ENCODE data around the gene PUSL1.

Gene PUSL1

GRCh38 chr1:1330366-1331067, 22.1 kb downstream of the PUSL1 start:
- Histone ChIP-seq H3K4me1 (ENCODE audit: control insufficient read depth, insufficient read depth, low read length) (no peaks in the 10 kb centered on the region), H3K9ac (ENCODE audit: low read depth, low read length) (no peak overlapping the region), H3K9me3 (ENCODE audit: control insufficient read depth, insufficient read depth, low read length) (no peaks in the 10 kb centered on the region), H3K27ac (ENCODE audit: low read depth, low read length) (no peak overlapping the region), H3K36me3 (ENCODE audit: control insufficient read depth, insufficient read depth, low read length) (peaks cover 7% of the 10 kb centered on the region; the same call in 1 of the 2 replicates), H3K27me3 (ENCODE audit: control insufficient read depth, insufficient read depth, low read length) (no peaks in the 10 kb centered on the region), H3K4me3 (ENCODE audit: low read depth, low read length) (no peak overlapping the region)

- no peak within 1 kb of the TSS for H3K27ac ChIP-seq (ENCODE audit: low read depth, low read length)
- peaks cover 7% of the 10 kb centered on the region; the same call in 1 of the 2 replicates for H3K36me3 ChIP-seq (ENCODE audit: control insufficient read depth, insufficient read depth, low read length)
- no peaks in the 10 kb centered on the region for H3K9me3 ChIP-seq (ENCODE audit: control insufficient read depth, insufficient read depth, low read length)
- H3K9ac ChIP-seq (ENCODE audit: low read depth, low read length), result no peak within 1 kb of the TSS
- no peaks in the 10 kb centered on the region for H3K4me1 ChIP-seq (ENCODE audit: control insufficient read depth, insufficient read depth, low read length)
- no peak within 1 kb of the TSS for H3K4me3 ChIP-seq (ENCODE audit: low read depth, low read length)
- H3K27me3 ChIP-seq (ENCODE audit: control insufficient read depth, insufficient read depth, low read length), result no peaks in the 10 kb centered on the region
These were observed 22.9 kb downstream of the PUSL1 start, which contains the start of gene TAS1R3 for GRCh38 chr1:1331068-1331965. TAS1R3 (plus strand) TSS chr1:1331280; CDS start chr1:1331346, 66 bp downstream.

DNA sequence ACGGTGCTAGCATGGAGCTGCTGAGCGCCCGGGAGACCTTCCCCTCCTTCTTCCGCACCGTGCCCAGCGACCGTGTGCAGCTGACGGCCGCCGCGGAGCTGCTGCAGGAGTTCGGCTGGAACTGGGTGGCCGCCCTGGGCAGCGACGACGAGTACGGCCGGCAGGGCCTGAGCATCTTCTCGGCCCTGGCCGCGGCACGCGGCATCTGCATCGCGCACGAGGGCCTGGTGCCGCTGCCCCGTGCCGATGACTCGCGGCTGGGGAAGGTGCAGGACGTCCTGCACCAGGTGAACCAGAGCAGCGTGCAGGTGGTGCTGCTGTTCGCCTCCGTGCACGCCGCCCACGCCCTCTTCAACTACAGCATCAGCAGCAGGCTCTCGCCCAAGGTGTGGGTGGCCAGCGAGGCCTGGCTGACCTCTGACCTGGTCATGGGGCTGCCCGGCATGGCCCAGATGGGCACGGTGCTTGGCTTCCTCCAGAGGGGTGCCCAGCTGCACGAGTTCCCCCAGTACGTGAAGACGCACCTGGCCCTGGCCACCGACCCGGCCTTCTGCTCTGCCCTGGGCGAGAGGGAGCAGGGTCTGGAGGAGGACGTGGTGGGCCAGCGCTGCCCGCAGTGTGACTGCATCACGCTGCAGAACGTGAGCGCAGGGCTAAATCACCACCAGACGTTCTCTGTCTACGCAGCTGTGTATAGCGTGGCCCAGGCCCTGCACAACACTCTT, 23.8 kb downstream of the PUSL1 start:
- Histone ChIP-seq H3K9ac (ENCODE audit: low read depth, low read length) (no peak overlapping the region), H3K9me3 (ENCODE audit: control insufficient read depth, insufficient read depth, low read length) (no peaks in the 10 kb centered on the region), H3K4me1 (ENCODE audit: control insufficient read depth, insufficient read depth, low read length) (no peaks in the 10 kb centered on the region), H3K27me3 (ENCODE audit: control insufficient read depth, insufficient read depth, low read length) (no peaks in the 10 kb centered on the region), H3K4me3 (ENCODE audit: low read depth, low read length) (no peak overlapping the region), H3K27ac (ENCODE audit: low read depth, low read length) (no peak overlapping the region), H3K36me3 (ENCODE audit: control insufficient read depth, insufficient read depth, low read length) (peaks cover 3% of the 10 kb centered on the region; the same call in 1 of the 2 replicates)

- Histone ChIP-seq H3K36me3 (ENCODE audit: control insufficient read depth, insufficient read depth, low read length) (peaks cover 3% of the 10 kb centered on the region), H3K27ac (ENCODE audit: low read depth, low read length) (no peak overlapping the region), H3K4me3 (ENCODE audit: low read depth, low read length) (no peak overlapping the region), H3K9me3 (ENCODE audit: control insufficient read depth, insufficient read depth, low read length) (no peaks in the 10 kb centered on the region), H3K4me1 (ENCODE audit: control insufficient read depth, insufficient read depth, low read length) (no peaks in the 10 kb centered on the region), H3K9ac (ENCODE audit: low read depth, low read length) (no peak overlapping the region), H3K27me3 (ENCODE audit: control insufficient read depth, insufficient read depth, low read length) (no peaks in the 10 kb centered on the region)
These were observed 24.5 kb downstream of the PUSL1 start for GRCh38 chr1:1332774-1333480.

DNA sequence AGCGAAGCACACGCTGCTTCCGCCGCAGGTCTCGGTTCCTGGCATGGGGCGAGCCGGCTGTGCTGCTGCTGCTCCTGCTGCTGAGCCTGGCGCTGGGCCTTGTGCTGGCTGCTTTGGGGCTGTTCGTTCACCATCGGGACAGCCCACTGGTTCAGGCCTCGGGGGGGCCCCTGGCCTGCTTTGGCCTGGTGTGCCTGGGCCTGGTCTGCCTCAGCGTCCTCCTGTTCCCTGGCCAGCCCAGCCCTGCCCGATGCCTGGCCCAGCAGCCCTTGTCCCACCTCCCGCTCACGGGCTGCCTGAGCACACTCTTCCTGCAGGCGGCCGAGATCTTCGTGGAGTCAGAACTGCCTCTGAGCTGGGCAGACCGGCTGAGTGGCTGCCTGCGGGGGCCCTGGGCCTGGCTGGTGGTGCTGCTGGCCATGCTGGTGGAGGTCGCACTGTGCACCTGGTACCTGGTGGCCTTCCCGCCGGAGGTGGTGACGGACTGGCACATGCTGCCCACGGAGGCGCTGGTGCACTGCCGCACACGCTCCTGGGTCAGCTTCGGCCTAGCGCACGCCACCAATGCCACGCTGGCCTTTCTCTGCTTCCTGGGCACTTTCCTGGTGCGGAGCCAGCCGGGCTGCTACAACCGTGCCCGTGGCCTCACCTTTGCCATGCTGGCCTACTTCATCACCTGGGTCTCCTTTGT, 25.3 kb downstream of the PUSL1 start:
- peaks cover 8% of the 10 kb centered on the region for H3K36me3 ChIP-seq (ENCODE audit: control insufficient read depth, insufficient read depth, low read length)
- no peak overlapping the region for H3K27ac ChIP-seq (ENCODE audit: low read depth, low read length)
- no peaks in the 10 kb centered on the region for H3K27me3 ChIP-seq (ENCODE audit: control insufficient read depth, insufficient read depth, low read length)
- no peaks in the 10 kb centered on the region for H3K4me1 ChIP-seq (ENCODE audit: control insufficient read depth, insufficient read depth, low read length)
- H3K4me3 ChIP-seq (ENCODE audit: low read depth, low read length), result no peak overlapping the region
- no peaks in the 10 kb centered on the region for H3K9me3 ChIP-seq (ENCODE audit: control insufficient read depth, insufficient read depth, low read length)
- no peak overlapping the region for H3K9ac ChIP-seq (ENCODE audit: low read depth, low read length)

DNA sequence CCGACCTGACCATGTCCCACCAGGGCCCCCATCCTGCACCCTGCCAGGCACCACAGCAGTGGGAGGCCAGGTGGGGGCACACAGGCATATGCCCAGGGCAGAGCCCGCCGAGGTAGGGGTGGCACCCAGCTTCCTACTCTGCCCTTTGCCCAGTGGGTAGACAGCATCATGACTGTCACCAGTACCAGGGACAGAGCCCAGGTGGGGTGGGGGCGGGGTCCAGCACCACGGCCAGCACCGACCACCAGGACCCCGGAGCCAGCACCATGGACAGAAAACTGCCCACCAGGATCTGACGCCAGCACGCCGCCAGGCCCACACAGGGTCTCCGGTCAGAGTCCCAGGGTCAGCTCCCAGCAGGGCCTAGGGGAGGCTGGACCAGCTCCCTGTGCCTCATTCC, 26.4 kb downstream of the PUSL1 start:
- Histone ChIP-seq H3K4me3 (ENCODE audit: low read depth, low read length) (no peak overlapping the region), H3K9me3 (ENCODE audit: control insufficient read depth, insufficient read depth, low read length) (no peaks in the 10 kb centered on the region), H3K4me1 (ENCODE audit: control insufficient read depth, insufficient read depth, low read length) (no peaks in the 10 kb centered on the region), H3K27me3 (ENCODE audit: control insufficient read depth, insufficient read depth, low read length) (no peaks in the 10 kb centered on the region), H3K36me3 (ENCODE audit: control insufficient read depth, insufficient read depth, low read length) (peaks cover 15% of the 10 kb centered on the region), H3K27ac (ENCODE audit: low read depth, low read length) (no peak overlapping the region), H3K9ac (ENCODE audit: low read depth, low read length) (no peak overlapping the region)

DNA sequence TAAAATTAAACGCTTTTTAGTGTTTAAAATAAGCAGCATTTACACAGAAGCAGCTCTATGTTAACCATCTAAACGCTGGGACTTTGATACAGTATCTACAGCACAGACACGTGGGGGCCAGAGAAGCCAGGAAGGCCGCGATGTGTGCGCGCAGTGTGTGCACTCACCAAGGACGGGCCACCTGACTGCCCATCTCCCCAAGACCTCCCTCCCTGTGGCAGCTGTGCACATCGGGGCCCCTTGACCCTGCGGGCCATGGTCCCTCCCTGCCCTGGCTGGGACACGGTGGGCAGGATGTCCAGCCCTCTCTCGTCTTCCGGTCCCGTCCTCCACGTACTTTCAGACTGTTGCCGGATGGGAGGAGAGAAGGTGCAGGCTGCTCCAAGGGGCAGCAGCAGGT, 26.9 kb downstream of the PUSL1 start:
- Histone ChIP-seq H3K4me1 (ENCODE audit: control insufficient read depth, insufficient read depth, low read length) (no peaks in the 10 kb centered on the region), H3K9me3 (ENCODE audit: control insufficient read depth, insufficient read depth, low read length) (no peaks in the 10 kb centered on the region), H3K9ac (ENCODE audit: low read depth, low read length) (no peak overlapping the region)

GRCh38 chr1:1335792-1336248, 27.4 kb downstream of the PUSL1 start:
- Histone ChIP-seq H3K27me3 (ENCODE audit: control insufficient read depth, insufficient read depth, low read length) (no peaks in the 10 kb centered on the region), H3K27ac (ENCODE audit: low read depth, low read length) (no peak overlapping the region), H3K9ac (ENCODE audit: low read depth, low read length) (no peak overlapping the region), H3K4me3 (ENCODE audit: low read depth, low read length) (no peak overlapping the region), H3K4me1 (ENCODE audit: control insufficient read depth, insufficient read depth, low read length) (no peaks in the 10 kb centered on the region), H3K9me3 (ENCODE audit: control insufficient read depth, insufficient read depth, low read length) (no peaks in the 10 kb centered on the region), H3K36me3 (ENCODE audit: control insufficient read depth, insufficient read depth, low read length) (peaks cover 25% of the 10 kb centered on the region)

More for the DNA sequence above, 26.9 kb downstream of the PUSL1 start:
- Histone ChIP-seq H3K27ac (ENCODE audit: low read depth, low read length) (no peak overlapping the region), H3K36me3 (ENCODE audit: control insufficient read depth, insufficient read depth, low read length) (peaks cover 19% of the 10 kb centered on the region), H3K4me3 (ENCODE audit: low read depth, low read length) (no peak overlapping the region), H3K27me3 (ENCODE audit: control insufficient read depth, insufficient read depth, low read length) (no peaks in the 10 kb centered on the region)

- Histone ChIP-seq H3K4me3 (ENCODE audit: low read depth, low read length) (no peak overlapping the region), H3K9ac (ENCODE audit: low read depth, low read length) (no peak overlapping the region), H3K27me3 (ENCODE audit: control insufficient read depth, insufficient read depth, low read length) (no peaks in the 10 kb centered on the region), H3K9me3 (ENCODE audit: control insufficient read depth, insufficient read depth, low read length) (no peaks in the 10 kb centered on the region), H3K36me3 (ENCODE audit: control insufficient read depth, insufficient read depth, low read length) (peaks cover 31% of the 10 kb centered on the region), H3K27ac (ENCODE audit: low read depth, low read length) (no peak overlapping the region), H3K4me1 (ENCODE audit: control insufficient read depth, insufficient read depth, low read length) (no peaks in the 10 kb centered on the region)
These were observed 28.0 kb downstream of the PUSL1 start for GRCh38 chr1:1336446-1336845.

Measured in HUES48 (cell line).